ENCODE measurements around the gene SPRED2.

Gene SPRED2, protein sequence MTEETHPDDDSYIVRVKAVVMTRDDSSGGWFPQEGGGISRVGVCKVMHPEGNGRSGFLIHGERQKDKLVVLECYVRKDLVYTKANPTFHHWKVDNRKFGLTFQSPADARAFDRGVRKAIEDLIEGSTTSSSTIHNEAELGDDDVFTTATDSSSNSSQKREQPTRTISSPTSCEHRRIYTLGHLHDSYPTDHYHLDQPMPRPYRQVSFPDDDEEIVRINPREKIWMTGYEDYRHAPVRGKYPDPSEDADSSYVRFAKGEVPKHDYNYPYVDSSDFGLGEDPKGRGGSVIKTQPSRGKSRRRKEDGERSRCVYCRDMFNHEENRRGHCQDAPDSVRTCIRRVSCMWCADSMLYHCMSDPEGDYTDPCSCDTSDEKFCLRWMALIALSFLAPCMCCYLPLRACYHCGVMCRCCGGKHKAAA

DNA sequence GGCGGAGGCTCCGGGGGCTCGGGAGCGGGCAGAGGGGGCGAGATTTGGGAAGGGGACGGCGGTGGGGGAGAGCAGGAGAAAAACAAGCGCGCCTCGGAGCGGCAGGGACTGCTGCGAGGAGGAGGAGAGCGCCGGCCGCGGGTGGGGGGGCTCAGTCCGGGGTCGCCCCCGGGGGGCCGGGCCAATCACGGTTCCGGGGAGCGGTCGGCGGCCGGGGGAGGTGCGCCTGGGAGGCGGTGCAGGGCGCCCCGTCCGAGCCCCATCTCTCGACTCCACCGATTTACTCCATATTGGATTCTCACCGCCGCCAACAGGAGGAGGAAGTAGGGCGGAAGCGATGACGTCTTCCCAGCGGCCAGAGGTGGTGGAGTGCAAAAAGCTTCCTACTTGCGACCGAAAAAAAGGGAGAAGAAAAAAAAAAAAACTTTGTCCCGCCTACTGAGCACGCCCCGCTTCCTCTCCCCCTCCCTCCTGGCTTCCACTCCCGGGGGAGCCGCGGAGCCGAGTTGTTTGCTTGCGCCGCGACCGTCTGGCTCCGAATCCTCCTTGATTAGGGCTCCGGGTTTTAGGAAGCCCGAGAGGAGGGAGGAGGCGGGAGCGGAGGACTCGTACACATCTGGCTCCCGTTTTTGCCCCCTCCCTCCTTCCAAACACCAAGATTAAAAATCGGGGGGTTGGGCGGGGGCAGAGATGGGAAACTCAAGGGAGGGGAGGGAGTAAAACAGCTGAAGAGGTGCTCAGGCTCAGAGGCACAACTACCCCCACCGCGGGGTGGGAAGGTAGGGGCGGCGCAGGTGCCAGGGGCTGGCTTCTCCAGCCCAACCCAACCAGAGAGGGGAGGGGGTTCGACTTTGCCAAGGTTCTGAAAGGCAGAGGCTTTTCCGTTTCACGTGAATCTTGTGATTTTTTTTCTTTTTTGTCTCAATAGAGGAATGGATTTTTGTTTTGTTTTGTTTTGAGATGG, at the start of gene SPRED2:
TSS of gene SPRED2 (minus strand) at position 373 of the 964 bp plus-strand sequence. CDS start 612 bp downstream, outside the sequence.
- no peaks in the 10 kb centered on the region for H3K9me3 ChIP-seq (ENCODE audit: control insufficient read depth in 2 of 2, low read length in 2 of 2)
- peaks cover 21 to 25% of the 10 kb centered on the region in 2 donors for H3K4me1 ChIP-seq (ENCODE audit: control insufficient read depth in 2 of 2, insufficient read depth in 2 of 2, low read length in 2 of 2)
- H3K4me3 ChIP-seq (ENCODE audit: low read length in 2 of 2) = peak within 1 kb of the TSS; percentile 79 to 85
- no peaks in the 10 kb centered on the region for H3K27me3 ChIP-seq (ENCODE audit: control insufficient read depth in 2 of 2, insufficient read depth in 2 of 2, low read length in 2 of 2)
- H3K9ac ChIP-seq (ENCODE audit: low read depth in 1 of 2, low read length in 2 of 2) = peak within 1 kb of the TSS; percentile 80 to 95
- H3K27ac ChIP-seq (ENCODE audit: low read depth in 2 of 2, low read length in 2 of 2) = peak within 1 kb of the TSS; percentile 94 to 95
- H3K36me3 ChIP-seq (ENCODE audit: control insufficient read depth in 2 of 2, insufficient read depth in 2 of 2, low read length in 2 of 2) = no peaks in the 10 kb centered on the region

DNA sequence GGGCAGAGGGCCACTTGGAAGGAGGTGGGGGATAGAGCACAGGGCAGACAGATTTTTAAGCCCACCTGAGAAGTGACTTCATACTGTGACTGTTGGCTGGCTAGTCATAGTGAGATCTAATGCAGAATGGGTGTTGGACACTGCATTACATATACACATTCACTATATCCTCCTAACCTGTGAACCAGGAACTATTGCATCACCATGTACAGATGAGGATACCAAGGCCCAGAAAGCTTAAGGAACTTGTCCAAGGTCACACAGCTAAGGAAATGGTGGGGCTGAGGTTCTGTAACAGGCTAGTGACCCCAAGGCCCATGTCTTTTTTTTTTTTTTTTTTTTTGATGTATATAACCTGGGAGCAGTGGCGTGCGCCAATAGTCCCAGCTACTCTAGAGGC, 49.6 kb upstream of the SPRED2 start:
- Histone ChIP-seq H3K9me3 (ENCODE audit: control insufficient read depth in 2 of 2, low read length in 2 of 2) (no peaks in the 10 kb centered on the region), H3K4me3 (ENCODE audit: low read length in 2 of 2) (no peak overlapping the region), H3K36me3 (ENCODE audit: control insufficient read depth in 2 of 2, insufficient read depth in 2 of 2, low read length in 2 of 2) (no peaks in the 10 kb centered on the region), H3K9ac (ENCODE audit: low read depth in 1 of 2, low read length in 2 of 2) (no peak overlapping the region), H3K27ac (ENCODE audit: low read depth in 2 of 2, low read length in 2 of 2) (no peak overlapping the region), H3K4me1 (ENCODE audit: control insufficient read depth in 2 of 2, insufficient read depth in 2 of 2, low read length in 2 of 2) (no peaks in the 10 kb centered on the region), H3K27me3 (ENCODE audit: control insufficient read depth in 2 of 2, insufficient read depth in 2 of 2, low read length in 2 of 2) (no peaks in the 10 kb centered on the region)

DNA sequence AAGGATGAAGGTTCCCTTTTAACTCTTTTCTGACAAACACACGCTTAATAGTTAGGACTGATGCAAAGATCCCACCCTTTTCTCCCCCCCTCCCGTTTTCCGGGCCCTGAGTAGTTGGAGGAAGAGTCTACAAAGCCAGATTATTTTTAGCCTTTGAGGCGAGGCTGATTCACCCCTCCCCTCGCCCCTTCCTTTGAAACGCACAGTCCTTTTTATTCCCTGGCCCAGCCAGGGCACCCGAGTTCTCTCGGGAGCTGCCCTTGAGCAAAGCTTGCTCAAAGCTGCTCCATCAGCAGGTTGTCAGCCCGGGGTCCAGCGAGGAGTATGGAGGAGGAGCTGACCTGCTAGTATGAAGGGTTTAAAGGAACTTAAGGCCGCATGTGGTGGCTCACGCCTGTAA, 47.1 kb upstream of the SPRED2 start:
- no peak overlapping the region for H3K27ac ChIP-seq (ENCODE audit: low read depth in 2 of 2, low read length in 2 of 2)
- H3K4me3 ChIP-seq (ENCODE audit: low read length in 2 of 2) = no peak overlapping the region
- H3K4me1 ChIP-seq (ENCODE audit: control insufficient read depth in 2 of 2, insufficient read depth in 2 of 2, low read length in 2 of 2) = no peaks in the 10 kb centered on the region
- H3K36me3 ChIP-seq (ENCODE audit: control insufficient read depth in 2 of 2, insufficient read depth in 2 of 2, low read length in 2 of 2) = no peaks in the 10 kb centered on the region
- H3K27me3 ChIP-seq (ENCODE audit: control insufficient read depth in 2 of 2, insufficient read depth in 2 of 2, low read length in 2 of 2) = no peaks in the 10 kb centered on the region
- H3K9me3 ChIP-seq (ENCODE audit: control insufficient read depth in 2 of 2, low read length in 2 of 2) = peaks cover 0 to 5% of the 10 kb centered on the region in 2 donors
- H3K9ac ChIP-seq (ENCODE audit: low read depth in 1 of 2, low read length in 2 of 2) = no peak overlapping the region

DNA sequence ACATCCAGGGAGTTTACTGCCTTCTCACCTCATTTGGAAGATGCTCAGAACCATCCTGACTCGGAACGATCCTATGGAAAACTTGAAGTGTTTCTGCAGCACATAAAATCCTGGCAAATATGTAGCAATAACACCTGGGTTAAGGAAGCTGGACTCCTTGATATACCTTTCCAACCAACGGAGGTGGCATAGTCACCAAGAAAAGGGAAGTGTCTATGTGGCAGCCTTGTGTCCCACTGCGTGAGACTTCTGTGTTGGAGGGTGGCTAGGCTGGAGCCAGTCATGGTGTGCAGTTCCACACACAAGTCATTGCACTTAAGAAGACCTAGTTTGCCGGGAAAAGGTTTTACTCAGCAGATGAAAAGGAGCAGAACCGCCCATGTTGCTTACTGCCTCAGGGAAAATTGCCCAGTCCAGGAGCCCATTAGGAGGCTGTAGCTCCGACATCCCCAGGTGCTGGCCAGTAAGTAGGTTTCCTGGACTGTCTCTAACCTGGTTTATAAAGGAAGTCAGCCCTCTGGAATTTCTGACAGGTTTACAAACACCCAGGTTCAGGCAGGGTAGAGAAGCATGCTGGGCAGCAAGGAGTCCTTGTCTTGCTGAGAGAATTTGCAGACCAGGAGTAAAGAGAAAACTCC, 46.2 kb upstream of the SPRED2 start:
- H3K4me1 ChIP-seq (ENCODE audit: control insufficient read depth in 2 of 2, insufficient read depth in 2 of 2, low read length in 2 of 2) = no peaks in the 10 kb centered on the region
- no peak overlapping the region for H3K9ac ChIP-seq (ENCODE audit: low read depth in 1 of 2, low read length in 2 of 2)
- peaks cover 0 to 5% of the 10 kb centered on the region in 2 donors for H3K9me3 ChIP-seq (ENCODE audit: control insufficient read depth in 2 of 2, low read length in 2 of 2)
- H3K4me3 ChIP-seq (ENCODE audit: low read length in 2 of 2) = no peak overlapping the region
- H3K27ac ChIP-seq (ENCODE audit: low read depth in 2 of 2, low read length in 2 of 2) = no peak overlapping the region
- H3K36me3 ChIP-seq (ENCODE audit: control insufficient read depth in 2 of 2, insufficient read depth in 2 of 2, low read length in 2 of 2) = no peaks in the 10 kb centered on the region
- H3K27me3 ChIP-seq (ENCODE audit: control insufficient read depth in 2 of 2, insufficient read depth in 2 of 2, low read length in 2 of 2) = no peaks in the 10 kb centered on the region

DNA sequence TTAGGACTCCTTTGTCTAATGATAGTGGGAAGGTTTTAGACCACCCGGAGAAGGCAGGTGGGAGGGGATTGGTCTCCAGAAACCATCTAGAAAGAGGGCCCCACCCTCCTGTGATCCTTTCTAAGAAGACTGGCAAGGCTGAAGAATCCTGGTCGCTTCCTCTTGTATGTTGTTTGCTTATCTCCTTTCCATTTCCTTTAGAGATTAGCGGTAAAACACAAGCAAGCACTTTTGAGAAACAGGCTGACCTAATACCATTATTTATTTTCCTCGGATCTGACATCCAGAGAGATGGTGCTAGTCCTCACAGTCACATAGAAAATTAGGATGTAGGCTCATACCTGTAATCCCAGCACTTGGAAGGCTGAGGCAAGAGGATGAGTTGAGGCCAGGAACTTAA, 45.2 kb upstream of the SPRED2 start:
- H3K27me3 ChIP-seq (ENCODE audit: control insufficient read depth in 2 of 2, insufficient read depth in 2 of 2, low read length in 2 of 2) = no peaks in the 10 kb centered on the region
- H3K4me1 ChIP-seq (ENCODE audit: control insufficient read depth in 2 of 2, insufficient read depth in 2 of 2, low read length in 2 of 2) = no peaks in the 10 kb centered on the region
- peaks cover 0 to 5% of the 10 kb centered on the region in 2 donors for H3K9me3 ChIP-seq (ENCODE audit: control insufficient read depth in 2 of 2, low read length in 2 of 2)
- H3K4me3 ChIP-seq (ENCODE audit: low read length in 2 of 2) = no peak overlapping the region
- H3K9ac ChIP-seq (ENCODE audit: low read depth in 1 of 2, low read length in 2 of 2) = no peak overlapping the region
- no peak overlapping the region for H3K27ac ChIP-seq (ENCODE audit: low read depth in 2 of 2, low read length in 2 of 2)
- H3K36me3 ChIP-seq (ENCODE audit: control insufficient read depth in 2 of 2, insufficient read depth in 2 of 2, low read length in 2 of 2) = no peaks in the 10 kb centered on the region

DNA sequence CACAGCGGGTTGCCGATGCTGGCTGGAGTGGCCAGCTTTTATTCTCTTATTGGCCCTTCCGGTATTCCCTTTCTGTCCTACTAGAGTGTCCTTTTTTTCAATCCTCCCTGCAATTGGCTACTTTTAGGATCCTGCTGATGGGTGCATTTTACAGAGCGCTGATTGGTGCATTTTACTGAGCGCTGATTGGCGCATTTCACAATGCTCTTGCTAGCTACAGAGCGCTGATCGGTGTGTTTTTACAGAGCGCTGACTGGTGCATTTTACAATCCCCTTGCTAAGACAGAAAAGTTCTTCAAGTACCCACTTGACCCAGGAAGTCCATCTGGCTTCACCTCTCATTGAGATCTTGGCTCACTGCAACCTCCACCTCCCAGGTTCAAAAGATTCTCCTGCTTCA, 44.4 kb upstream of the SPRED2 start:
- Histone ChIP-seq H3K27ac (ENCODE audit: low read depth in 2 of 2, low read length in 2 of 2) (no peak overlapping the region), H3K4me3 (ENCODE audit: low read length in 2 of 2) (no peak overlapping the region), H3K27me3 (ENCODE audit: control insufficient read depth in 2 of 2, insufficient read depth in 2 of 2, low read length in 2 of 2) (no peaks in the 10 kb centered on the region), H3K4me1 (ENCODE audit: control insufficient read depth in 2 of 2, insufficient read depth in 2 of 2, low read length in 2 of 2) (no peaks in the 10 kb centered on the region), H3K36me3 (ENCODE audit: control insufficient read depth in 2 of 2, insufficient read depth in 2 of 2, low read length in 2 of 2) (no peaks in the 10 kb centered on the region), H3K9me3 (ENCODE audit: control insufficient read depth in 2 of 2, low read length in 2 of 2) (peaks cover 0 to 5% of the 10 kb centered on the region in 2 donors), H3K9ac (ENCODE audit: low read depth in 1 of 2, low read length in 2 of 2) (no peak overlapping the region)

DNA sequence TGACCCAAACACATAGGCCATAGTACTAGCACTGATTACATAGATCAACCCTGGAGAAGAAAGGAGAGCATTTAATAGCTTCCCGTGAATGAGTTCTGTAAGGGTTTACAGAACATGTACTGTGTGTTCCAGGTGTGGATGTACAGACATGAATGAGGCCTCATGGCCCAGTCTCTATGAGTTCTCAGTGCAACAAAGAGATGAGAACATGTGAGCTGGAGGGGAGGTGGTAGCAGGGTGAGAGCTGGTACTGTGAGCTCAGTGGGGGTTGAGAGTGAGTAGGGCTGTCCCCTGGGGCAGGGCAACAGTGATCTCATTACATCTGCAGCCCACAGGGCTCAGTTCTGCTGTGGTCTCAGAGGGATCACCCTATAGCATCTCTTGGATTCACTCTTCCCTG, 42.6 kb upstream of the SPRED2 start:
- H3K27me3 ChIP-seq (ENCODE audit: control insufficient read depth in 2 of 2, insufficient read depth in 2 of 2, low read length in 2 of 2) = no peaks in the 10 kb centered on the region
- no peak overlapping the region for H3K9ac ChIP-seq (ENCODE audit: low read depth in 1 of 2, low read length in 2 of 2)
- no peaks in the 10 kb centered on the region for H3K4me1 ChIP-seq (ENCODE audit: control insufficient read depth in 2 of 2, insufficient read depth in 2 of 2, low read length in 2 of 2)
- H3K36me3 ChIP-seq (ENCODE audit: control insufficient read depth in 2 of 2, insufficient read depth in 2 of 2, low read length in 2 of 2) = no peaks in the 10 kb centered on the region
- H3K4me3 ChIP-seq (ENCODE audit: low read length in 2 of 2) = no peak overlapping the region
- H3K27ac ChIP-seq (ENCODE audit: low read depth in 2 of 2, low read length in 2 of 2) = no peak overlapping the region
- H3K9me3 ChIP-seq (ENCODE audit: control insufficient read depth in 2 of 2, low read length in 2 of 2) = peaks cover 0 to 5% of the 10 kb centered on the region in 2 donors

DNA sequence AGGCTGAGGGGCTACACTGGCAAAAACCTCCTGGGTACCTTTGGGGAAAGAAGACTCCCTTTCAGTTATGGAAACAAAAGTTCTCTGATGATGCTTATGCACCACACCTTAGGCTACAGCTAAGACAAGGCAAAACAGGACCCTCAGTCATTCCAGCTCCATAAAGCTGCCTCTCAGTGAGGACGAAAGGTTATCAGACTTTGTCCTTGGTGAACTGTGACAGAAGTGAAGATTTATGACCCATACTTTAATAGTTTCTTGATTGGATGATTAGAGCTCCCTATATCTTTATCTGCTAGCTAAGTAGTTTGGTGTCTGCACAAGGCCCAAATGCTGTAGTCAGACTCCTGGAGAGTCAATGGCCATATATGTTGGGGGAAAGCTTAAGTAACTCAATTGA, 40.6 kb upstream of the SPRED2 start:
- Histone ChIP-seq H3K27me3 (ENCODE audit: control insufficient read depth in 2 of 2, insufficient read depth in 2 of 2, low read length in 2 of 2) (no peaks in the 10 kb centered on the region), H3K9me3 (ENCODE audit: control insufficient read depth in 2 of 2, low read length in 2 of 2) (peaks cover 0 to 5% of the 10 kb centered on the region in 2 donors), H3K4me3 (ENCODE audit: low read length in 2 of 2) (no peak overlapping the region), H3K36me3 (ENCODE audit: control insufficient read depth in 2 of 2, insufficient read depth in 2 of 2, low read length in 2 of 2) (no peaks in the 10 kb centered on the region), H3K4me1 (ENCODE audit: control insufficient read depth in 2 of 2, insufficient read depth in 2 of 2, low read length in 2 of 2) (no peaks in the 10 kb centered on the region), H3K27ac (ENCODE audit: low read depth in 2 of 2, low read length in 2 of 2) (no peak overlapping the region), H3K9ac (ENCODE audit: low read depth in 1 of 2, low read length in 2 of 2) (no peak overlapping the region)

DNA sequence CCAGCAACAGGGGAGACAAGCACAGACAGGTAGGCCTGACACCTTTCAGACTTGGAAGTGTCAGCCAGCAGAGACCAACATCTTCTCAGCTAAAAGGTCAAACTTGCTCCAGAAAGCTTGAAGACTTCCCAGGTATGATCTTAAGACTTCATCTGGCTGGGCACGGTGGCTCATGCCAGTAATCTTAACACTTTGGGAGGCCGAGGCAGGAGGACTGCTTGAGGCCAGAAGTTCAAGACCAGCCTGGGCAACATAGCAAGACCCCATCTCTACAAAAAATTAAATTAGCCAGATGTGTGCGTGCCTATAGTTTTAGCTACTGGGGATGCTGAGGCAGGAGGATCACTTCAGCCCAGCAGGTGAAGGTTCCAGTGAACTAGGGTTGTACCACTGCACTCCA, 39.0 kb upstream of the SPRED2 start:
- Histone ChIP-seq H3K4me1 (ENCODE audit: control insufficient read depth in 2 of 2, insufficient read depth in 2 of 2, low read length in 2 of 2) (no peaks in the 10 kb centered on the region), H3K36me3 (ENCODE audit: control insufficient read depth in 2 of 2, insufficient read depth in 2 of 2, low read length in 2 of 2) (no peaks in the 10 kb centered on the region), H3K4me3 (ENCODE audit: low read length in 2 of 2) (no peak overlapping the region), H3K27me3 (ENCODE audit: control insufficient read depth in 2 of 2, insufficient read depth in 2 of 2, low read length in 2 of 2) (no peaks in the 10 kb centered on the region), H3K9ac (ENCODE audit: low read depth in 1 of 2, low read length in 2 of 2) (no peak overlapping the region), H3K27ac (ENCODE audit: low read depth in 2 of 2, low read length in 2 of 2) (no peak overlapping the region), H3K9me3 (ENCODE audit: control insufficient read depth in 2 of 2, low read length in 2 of 2) (peaks cover 0 to 5% of the 10 kb centered on the region in 2 donors)
